ENCODE results near the gene ROBO2.

DNA sequence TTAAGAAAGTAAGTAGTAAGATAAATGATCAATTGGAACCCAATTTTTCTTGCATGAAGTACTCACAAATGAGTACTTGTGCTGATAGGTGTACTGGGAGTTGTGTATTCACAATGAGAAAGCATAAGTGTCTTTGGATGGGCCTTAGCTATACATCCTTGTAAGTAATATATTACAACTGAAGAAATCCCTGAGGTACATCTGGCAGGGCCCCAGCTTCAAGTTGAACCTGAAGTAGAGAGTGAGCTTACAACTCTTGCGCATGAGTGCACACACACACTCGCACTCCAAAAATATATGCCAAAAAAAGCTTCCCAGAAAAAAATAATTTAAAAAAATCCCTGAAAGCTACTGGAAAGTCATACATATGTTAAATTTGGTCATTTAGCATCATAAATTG, 222.5 kb downstream of the ROBO2 start:
- TF ChIP-seq, protein P1, sequence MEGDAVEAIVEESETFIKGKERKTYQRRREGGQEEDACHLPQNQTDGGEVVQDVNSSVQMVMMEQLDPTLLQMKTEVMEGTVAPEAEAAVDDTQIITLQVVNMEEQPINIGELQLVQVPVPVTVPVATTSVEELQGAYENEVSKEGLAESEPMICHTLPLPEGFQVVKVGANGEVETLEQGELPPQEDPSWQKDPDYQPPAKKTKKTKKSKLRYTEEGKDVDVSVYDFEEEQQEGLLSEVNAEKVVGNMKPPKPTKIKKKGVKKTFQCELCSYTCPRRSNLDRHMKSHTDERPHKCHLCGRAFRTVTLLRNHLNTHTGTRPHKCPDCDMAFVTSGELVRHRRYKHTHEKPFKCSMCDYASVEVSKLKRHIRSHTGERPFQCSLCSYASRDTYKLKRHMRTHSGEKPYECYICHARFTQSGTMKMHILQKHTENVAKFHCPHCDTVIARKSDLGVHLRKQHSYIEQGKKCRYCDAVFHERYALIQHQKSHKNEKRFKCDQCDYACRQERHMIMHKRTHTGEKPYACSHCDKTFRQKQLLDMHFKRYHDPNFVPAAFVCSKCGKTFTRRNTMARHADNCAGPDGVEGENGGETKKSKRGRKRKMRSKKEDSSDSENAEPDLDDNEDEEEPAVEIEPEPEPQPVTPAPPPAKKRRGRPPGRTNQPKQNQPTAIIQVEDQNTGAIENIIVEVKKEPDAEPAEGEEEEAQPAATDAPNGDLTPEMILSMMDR (IDR thresholded peaks at IDR 0.05), result no peak
- TF ChIP-seq EP300 (IDR thresholded peaks at IDR 0.05; ENCODE audit: low read depth), result no peak
- no peak for TF ChIP-seq POLR2A (IDR thresholded peaks at IDR 0.05)
